GM18526 (cell line): Measurements from ENCODE around the gene RBM38.

Experiments used
- POLR2A ChIP-seq: IDR thresholded peaks from 3 replicates; pipeline ENCODE4 v1.6.1; 2011; ENCODE audit not compliant: insufficient read length; ENCODE audit errors: extremely low read depth

RBM38 gene

DNA sequence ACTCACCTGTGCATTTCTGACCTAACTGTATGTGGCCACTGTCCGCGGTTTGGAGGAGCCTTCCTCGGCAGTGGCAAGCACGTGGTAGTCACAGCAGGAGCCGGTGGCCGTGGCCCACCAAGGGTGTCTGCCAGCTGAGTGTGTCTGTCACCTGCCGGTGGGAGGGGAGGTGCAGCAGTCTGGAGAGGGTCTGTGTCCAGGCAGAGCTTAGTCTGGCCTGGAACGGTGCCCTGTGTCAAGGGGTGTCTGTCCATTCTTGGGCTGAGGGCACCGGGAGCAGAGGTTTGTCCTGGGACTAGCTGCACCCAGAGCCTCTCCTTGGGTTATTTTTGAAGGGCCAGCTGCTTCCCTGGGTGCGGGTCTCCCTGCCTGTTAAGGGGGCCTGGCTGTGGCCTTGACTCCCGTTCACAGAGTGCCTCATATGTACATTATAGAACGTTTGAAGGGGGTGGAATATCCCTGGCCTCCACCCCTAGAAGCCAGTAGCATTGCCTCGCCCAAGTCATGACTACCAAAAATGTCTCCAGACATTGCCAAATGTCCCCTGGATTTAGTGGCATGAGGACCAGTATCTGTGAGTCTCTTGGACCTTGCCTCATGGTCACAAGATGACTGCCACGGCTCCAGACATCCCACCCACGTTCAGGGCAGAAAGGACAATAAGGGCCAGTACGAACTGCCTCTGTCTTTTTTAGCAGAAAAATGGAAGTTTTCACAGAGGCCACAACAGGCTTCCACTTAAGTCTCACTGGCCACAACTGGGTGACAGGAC is 5.2 kb downstream of the RBM38 start:
- no peak for TF ChIP-seq POLR2A

DNA sequence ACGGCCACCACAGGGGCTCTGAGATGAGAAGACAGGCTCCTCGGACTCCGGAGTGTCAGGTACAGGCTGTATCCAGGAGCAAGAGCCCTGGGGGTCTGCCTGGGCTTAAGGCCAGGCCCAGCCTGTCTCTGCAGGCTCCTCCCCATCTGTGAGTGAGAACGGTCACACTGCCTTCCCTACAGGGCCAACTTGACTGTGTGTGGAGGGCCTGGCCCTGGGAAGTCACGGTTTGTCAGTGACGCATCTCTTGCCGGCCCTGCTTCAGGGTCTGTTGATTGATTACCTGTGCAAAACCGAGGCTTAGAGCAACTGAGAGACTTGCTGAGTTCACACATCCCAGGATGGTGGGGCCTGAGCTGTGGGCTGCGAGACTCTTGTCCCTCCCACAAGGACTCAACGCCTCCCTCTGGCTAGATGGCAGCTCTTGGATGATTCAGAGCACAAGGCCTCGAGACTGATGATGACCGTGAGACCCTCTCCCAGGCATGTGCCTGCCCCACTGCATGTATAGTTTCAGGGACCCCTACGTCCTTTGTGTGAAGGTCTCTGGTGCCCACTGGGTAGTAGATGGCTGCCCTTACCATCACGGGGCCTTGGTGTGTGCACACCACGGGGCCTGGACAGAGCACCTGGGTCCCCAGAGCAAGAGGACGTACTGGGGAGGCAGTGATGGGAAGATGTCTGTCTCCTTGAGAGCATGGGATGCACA is 5.9 kb downstream of the RBM38 start:
- no peak for TF ChIP-seq POLR2A

DNA sequence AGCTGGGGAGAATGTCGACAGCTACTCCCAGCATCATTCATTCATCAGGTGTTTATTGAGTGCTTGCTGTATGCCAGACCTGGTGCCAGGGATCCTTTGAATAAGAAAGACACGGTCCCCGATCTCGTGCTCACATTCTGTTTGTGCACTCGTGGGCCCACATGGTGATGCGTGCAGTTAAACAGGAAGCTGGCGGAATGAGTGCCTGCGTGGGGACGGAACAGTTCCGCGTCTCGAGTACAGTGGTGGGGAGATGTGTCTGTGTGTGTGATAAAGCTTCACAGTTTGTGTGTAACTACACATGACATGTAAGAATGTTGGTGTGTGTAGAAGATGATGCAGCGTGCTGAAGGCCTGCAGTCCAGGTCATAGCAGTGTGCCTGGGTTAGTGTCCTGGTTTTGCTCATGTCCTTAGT is 6.5 kb downstream of the RBM38 start:
- no peak for TF ChIP-seq POLR2A

DNA sequence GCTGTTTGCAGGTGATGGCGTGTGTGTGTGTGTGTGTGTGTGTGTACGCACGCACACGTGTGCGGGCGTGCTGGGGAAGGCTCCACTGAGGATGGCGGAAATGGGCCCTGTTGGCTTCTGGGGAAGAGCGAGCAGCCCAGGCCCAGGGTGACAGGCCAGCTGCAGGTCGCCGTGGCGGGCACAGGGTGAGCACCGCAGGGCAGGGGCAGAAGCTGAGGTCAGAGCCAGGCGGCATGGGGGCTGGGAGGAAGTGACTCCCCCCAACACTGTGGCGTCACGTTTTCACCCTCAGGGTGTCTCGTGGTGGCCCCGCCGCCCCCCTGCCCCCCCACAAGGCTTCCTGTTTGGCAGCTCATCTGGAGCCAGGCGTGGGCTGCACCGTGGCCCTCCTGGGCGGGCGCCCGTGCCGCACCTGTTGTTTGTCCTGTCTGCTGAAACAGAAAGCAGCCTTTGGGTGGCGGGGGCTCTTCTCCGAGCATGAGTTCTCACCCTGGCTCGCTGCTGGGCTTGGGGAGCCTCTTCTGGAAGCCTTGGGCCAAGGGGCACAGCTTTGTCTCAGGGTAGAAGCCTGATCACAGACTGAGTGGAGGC is 7.1 kb downstream of the RBM38 start:
- TF ChIP-seq POLR2A, result no peak

DNA sequence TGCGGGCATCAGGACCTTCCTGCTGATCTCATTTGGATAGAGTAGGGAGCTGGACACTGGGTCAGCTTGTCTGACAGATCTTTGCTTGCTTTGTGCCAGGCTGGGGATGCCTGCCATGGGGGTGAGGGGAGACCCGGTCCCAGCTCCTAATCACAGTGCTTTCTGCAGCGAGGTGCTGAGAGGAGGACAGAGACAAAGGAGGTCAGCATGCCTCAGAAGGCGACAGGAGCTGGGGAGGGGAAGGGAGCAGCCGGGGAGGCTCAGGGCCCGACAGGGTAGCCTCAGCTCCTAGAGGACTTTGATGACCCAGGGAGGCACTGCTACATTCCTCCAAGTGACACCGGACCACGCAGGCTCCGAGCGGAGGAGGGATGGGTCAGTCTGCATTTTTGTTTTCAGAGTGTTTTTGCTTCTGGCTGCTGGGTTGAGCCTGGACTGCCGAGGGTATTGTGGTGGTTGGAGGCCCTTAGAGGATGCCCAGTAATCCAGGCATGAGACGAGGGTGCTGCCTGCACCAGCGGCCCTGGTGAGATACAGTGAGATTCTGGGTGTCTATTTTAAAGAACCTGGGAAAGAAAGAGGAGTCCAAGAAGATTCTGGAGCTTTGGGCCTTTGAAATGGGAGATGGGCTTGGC is 7.8 kb downstream of the RBM38 start:
- TF ChIP-seq POLR2A, result no peak

DNA sequence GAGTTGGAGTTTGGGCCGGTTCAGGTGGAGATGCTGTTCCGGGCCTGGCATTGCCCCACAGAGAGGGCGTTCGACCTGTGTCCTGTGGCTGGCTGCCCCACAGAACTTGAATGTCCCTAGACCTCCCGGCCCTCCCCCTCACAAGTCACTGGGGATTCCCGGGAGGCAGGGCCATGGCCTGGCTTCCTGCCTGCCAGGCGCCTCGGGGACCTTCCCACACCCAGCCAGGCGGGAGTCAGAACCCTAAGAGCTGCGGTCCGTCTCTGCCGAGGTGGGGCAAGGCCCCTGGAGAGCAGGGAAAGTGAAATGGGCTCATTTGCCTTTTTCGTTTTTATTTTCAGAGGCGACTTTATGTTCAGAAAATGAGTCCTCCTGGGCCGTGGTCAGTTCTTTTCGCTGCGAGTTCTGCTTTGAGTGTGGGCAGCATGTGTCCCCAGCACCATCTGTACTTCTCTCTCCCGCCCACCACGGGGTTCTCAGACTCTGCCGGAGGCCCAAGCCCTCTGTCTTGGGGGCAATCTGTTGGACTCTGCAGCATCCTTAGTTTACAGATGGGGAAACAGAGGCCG is 8.5 kb downstream of the RBM38 start:
- TF ChIP-seq POLR2A, result no peak

DNA sequence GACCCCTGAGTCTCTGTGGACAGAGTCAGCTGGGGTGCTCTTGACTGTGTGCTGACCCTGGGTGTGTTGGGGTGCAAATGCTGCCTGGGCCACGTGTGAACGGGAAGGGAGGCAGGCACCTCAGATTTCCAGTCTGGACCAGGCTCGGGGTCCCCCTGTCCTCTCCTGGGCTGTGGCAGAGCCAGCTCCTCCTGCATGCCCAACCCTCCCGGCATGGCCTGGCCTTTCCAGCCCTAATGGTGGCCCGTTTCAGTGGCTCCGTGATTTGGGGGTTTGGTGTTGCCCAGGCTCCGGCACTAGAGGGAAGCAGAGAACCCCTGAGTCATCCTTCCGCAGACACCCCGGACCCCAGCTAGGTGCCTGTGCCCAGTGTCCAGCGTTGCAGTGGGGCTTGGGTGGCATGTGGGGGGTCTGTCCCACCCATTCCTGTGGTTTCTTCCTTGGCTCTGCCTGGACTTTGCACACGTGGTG is 9.1 kb downstream of the RBM38 start:
- no peak for TF ChIP-seq POLR2A

DNA sequence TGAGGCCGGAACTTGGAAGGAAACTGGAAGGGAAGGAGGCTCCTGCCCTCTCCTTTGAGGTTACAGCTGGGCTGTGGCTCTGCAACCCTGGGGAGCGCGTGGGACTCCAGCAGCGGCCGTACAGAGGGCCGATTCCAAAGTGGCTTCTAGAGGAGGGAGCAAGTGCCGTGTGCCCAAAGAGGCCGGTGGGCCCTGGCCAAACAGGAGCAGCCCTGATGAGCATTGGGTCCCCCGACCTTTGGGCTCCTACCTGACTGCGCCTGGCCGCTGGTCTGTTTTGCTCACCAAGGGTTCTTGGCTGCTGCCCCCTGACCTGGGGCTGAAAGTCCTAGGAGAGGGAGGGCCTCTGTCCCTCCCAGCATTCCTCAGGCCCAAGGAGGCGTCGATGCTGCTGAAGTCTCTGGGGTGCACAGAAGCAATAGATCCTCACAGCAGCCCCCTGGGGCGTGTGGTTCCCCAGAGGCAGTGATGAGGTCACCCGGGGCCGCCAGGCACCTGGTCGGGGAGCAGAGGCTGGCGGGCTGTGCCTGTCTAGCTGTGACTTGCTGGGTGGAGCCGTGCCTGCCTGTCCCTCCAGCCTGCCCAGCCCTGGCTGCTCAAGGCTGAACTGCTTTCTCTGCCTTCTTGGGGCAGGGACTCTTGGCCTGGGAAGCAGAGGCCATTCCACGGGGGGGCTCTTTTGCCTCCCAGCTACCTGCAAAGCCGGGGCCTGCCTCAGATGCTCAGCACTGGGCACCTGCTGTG is 9.8 kb downstream of the RBM38 start:
- no peak for TF ChIP-seq POLR2A

DNA sequence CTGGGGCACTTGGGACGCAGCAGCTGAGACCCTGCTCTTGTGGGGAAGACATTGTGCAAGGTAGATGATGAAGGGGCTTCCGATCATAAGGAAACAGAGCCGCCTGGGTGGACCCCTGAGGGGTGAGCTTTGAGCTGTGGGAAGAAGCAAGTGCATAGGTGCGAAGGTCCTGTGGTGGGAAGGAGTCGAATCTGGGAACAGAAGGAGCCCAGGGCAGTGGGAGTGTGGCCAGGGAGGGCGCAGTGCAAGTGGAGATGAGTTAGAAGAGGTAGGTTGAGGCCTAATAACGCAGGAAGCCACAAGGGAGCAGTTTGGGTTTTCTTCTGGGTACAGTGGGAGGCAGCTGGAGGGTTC is 10.3 kb downstream of the RBM38 start:
- no peak for TF ChIP-seq POLR2A

DNA sequence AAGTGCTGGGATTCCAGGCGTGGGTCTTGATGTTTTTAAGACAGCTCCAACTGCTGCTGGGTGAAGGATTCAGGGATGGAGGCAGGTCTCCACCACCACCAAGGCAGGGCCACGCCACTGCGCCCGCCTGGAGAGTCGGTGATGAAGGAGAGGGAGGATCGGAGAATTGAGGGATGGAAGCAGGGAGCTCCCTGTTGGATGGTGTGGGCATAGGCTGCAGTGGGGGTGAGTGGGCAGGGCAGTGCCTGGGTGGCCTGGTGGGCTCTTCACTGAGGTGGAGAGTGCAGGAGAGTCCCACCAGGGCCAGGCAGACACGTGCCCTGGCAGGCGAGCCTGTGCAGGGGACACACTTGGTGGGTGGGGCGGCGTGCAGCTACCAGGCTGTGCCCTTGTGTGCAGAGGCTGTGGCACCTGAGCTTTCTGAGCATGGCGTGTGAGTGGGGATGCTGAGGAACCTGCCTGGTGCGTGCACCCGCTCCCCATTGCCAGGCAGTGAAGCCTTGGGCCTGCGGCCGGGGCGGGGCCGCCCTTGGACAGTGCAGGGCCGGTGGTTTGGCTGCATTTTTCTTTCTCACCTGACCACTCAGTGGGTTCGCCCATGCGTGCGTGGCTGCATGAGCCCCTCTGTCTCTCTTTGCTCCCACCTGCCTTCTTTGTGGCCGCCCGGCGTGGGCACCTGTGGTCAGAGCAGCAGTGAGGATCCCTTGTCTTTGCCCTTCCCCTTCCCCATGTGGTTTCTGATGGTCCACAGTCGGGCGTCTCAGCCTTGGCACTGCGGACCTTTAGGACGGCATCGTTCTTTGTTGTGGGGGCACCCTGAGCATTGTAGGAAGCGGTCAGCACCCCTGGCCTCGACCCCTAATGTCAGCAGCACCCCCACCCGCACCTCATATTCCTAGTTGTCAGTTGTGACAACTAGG is 11.3 kb downstream of the RBM38 start:
- TF ChIP-seq POLR2A, result no peak

DNA sequence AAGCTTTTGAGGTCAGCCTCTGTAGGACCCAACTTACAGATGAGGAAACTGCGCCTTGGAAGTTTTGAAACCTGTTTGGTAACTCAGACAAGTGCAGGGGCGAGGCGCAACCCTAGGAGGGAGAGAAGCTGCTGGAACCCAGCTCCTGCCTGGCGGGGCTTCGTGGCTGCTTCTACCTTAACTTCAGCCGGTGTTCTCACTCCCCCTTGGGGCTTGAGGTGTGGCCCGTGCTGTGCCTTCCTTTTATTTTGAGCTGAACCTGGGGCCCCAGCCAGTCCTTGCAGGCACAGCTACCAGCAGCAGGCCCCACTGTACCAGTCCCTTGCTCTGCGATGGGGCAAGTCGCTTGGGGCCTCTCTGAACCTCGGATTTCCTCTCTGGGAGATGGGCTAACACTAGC is 12.0 kb downstream of the RBM38 start:
- TF ChIP-seq POLR2A, result no peak

DNA sequence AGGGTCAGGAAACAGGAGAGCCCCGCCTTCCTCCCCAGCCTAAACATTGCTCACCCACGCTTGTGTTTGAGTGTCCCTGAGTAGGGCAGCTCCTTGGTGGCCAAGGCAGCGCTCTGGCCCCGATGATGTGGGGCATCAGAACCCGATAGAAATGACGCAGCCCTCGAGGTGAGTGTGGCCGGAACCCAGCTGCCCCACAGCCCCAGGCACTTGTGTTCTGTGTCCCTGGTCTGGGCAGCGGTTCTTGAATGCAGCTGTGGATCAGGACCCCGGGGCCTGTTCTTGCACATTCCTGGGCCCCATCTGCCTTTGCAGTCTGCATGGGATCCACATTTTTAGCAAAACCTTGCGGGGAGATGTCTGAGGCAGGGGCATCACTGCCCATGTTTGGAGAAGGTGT is 12.8 kb downstream of the RBM38 start:
- TF ChIP-seq POLR2A, result peak; percentile 5

DNA sequence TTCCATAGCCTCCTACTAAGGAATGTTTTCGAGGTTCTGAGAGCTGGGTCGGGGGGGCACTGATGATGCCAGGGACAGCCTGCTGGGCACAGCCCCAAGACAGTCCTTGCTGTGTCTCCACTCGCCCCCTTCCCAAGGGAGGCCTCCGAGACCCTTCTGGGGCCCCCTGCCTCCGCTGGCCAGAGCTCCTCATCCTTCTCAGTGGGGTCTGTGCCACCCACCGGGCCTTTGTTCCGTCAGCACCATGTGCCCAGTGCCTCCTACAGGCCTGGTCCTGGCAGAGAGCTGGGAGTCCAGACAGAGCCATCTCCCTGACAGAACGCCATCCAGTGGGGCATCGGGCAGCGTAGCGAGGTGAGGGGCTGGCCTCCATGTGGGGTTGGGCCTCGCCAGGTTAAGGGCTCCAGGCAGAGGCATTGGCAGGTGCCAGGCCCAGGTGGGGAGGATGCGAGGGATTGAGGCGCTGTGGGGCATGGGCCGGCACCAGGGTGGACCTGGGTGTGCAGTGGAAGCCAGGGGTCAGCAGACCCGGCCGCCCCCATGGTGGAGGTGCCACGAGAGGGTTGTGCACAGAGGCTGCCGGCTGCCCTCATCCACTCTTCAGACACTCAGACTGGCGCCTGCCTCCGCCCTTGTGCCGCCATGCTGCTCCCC is 13.3 kb downstream of the RBM38 start:
- TF ChIP-seq POLR2A, result no peak
